ENCODE measurements around the gene UBXN10. TPM values are rescaled to one million over a fixed set of nuclear protein-coding genes. Genes with fewer than 3 reads are reported as not detected.
"Not testable (repeated sequence)": the region's sequence is repeated elsewhere in the genome, so short reads cannot be mapped to it uniquely, and the experiment has no call there.

The UBXN10 gene
- total and polyA plus RNA-seq, 9 donors = 0.20 to 28.0 (median 1.5) TPM

GRCh38 chr1:20216574-20216973 is 30.7 kb downstream of the UBXN10 start:
- no peak for TF ChIP-seq EP300 (IDR thresholded peaks at IDR 0.05)
- TF ChIP-seq POLR2A (IDR thresholded peaks at IDR 0.05) = no peak
- TF ChIP-seq, protein P1, sequence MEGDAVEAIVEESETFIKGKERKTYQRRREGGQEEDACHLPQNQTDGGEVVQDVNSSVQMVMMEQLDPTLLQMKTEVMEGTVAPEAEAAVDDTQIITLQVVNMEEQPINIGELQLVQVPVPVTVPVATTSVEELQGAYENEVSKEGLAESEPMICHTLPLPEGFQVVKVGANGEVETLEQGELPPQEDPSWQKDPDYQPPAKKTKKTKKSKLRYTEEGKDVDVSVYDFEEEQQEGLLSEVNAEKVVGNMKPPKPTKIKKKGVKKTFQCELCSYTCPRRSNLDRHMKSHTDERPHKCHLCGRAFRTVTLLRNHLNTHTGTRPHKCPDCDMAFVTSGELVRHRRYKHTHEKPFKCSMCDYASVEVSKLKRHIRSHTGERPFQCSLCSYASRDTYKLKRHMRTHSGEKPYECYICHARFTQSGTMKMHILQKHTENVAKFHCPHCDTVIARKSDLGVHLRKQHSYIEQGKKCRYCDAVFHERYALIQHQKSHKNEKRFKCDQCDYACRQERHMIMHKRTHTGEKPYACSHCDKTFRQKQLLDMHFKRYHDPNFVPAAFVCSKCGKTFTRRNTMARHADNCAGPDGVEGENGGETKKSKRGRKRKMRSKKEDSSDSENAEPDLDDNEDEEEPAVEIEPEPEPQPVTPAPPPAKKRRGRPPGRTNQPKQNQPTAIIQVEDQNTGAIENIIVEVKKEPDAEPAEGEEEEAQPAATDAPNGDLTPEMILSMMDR (IDR thresholded peaks at IDR 0.05) = no peak
- Histone ChIP-seq H3K4me3 (no peak overlapping the region), H3K27me3 (no peaks in the 10 kb centered on the region), H3K4me1 (ENCODE audit: insufficient read depth) (peaks cover 7% of the 10 kb centered on the region), H3K27ac (no peak overlapping the region), H3K36me3 (no peaks in the 10 kb centered on the region), H3K9me3 (no peaks in the 10 kb centered on the region)
- no peak for DNase-seq
- intact Hi-C loops (cut with DNase I) = loop anchor here in 1 of 4 donors (10.0 kb wide), 1 partner anchor 278 kb away; no protein-coding TSS in a partner anchor
- 82 to 94% (median 93%) methylated on average over 1 of the region's 1 CpG for WGBS, 3 donors

GRCh38 chr1:20219053-20219452 is 33.2 kb downstream of the UBXN10 start:
- 87 to 94% (median 92%) methylated on average over 6 of the region's 6 CpGs for whole genome bisulfite sequencing, 3 donors
- DNase-seq; H3K4me3 ChIP-seq; H3K27ac ChIP-seq; H3K4me1 ChIP-seq (ENCODE audit: insufficient read depth); H3K27me3 ChIP-seq; H3K36me3 ChIP-seq; H3K9me3 ChIP-seq: not testable (repeated sequence)
- intact Hi-C loops (cut with DNase I) = loop anchor here in 1 of 4 donors (10.0 kb wide), 1 partner anchor 276 kb away; no protein-coding TSS in a partner anchor

DNA sequence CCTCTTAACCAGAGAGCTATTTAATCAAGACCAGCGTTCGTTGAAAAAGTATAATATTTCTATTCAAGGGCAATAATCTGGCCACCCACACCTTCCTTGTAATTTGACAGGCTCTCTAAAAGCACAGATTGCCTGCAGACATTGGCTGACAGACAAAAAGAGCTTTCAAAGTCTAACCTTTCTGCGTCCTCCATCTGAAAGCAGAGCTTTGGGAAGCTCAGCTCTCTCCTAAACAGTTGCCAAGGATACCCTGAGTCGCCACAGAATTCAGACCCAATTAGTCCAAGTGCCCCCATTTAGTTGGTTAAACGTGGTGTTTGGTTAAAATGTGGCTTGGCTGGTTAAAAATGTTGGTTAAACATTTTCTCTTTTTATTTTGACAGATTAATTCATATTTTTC is 34.1 kb downstream of the UBXN10 start:
- no peaks in the 10 kb centered on the region for H3K27me3 ChIP-seq
- TF ChIP-seq, protein P1 (IDR thresholded peaks at IDR 0.05) = no peak
- no peak for TF ChIP-seq EP300 (IDR thresholded peaks at IDR 0.05)
- H3K4me3 ChIP-seq = no peak overlapping the region
- 26 to 48% (median 28%) methylated on average over 5 of the region's 5 CpGs for WGBS, 3 donors
- H3K27ac ChIP-seq = no peak overlapping the region
- H3K9me3 ChIP-seq = no peaks in the 10 kb centered on the region
- intact Hi-C loops (cut with DNase I) = no loop called here
- no peak for DNase-seq
- no peaks in the 10 kb centered on the region for H3K4me1 ChIP-seq (ENCODE audit: insufficient read depth)
- no peaks in the 10 kb centered on the region for H3K36me3 ChIP-seq

- Histone ChIP-seq H3K27ac (no peak overlapping the region), H3K9me3 (no peaks in the 10 kb centered on the region), H3K36me3 (no peaks in the 10 kb centered on the region), H3K4me1 (ENCODE audit: insufficient read depth) (no peaks in the 10 kb centered on the region), H3K27me3 (no peaks in the 10 kb centered on the region), H3K4me3 (no peak overlapping the region)
- no peak for DNase-seq
- TF ChIP-seq POLR2A (IDR thresholded peaks at IDR 0.05) (no peak), EP300 (IDR thresholded peaks at IDR 0.05) (no peak)
- TF ChIP-seq, protein P1 (IDR thresholded peaks at IDR 0.05) = no peak
- intact Hi-C loops (cut with DNase I) = no loop called here
- 93 to 98% (median 97%) methylated on average over 2 of the region's 2 CpGs for WGBS, 3 donors
Measured at GRCh38 chr1:20223106-20223505, 37.2 kb downstream of the UBXN10 start.

GRCh38 chr1:20223551-20224419 is 37.9 kb downstream of the UBXN10 start:
- intact Hi-C loops (cut with DNase I) = no loop called here

More at GRCh38 chr1:20223551-20224419, 37.9 kb downstream of the UBXN10 start:
- no peak overlapping the region for H3K27ac ChIP-seq
- H3K9me3 ChIP-seq = no peaks in the 10 kb centered on the region
- 25 to 30% (median 28%) methylated on average over 18 of the region's 18 CpGs for WGBS, 3 donors
- no peak overlapping the region for H3K4me3 ChIP-seq
- TF ChIP-seq, protein P1 (IDR thresholded peaks at IDR 0.05) = no peak
- TF ChIP-seq POLR2A (IDR thresholded peaks at IDR 0.05) (no peak), EP300 (IDR thresholded peaks at IDR 0.05) (no peak)
- no peak for DNase-seq
- H3K36me3 ChIP-seq = no peaks in the 10 kb centered on the region
- no peaks in the 10 kb centered on the region for H3K27me3 ChIP-seq
- no peaks in the 10 kb centered on the region for H3K4me1 ChIP-seq (ENCODE audit: insufficient read depth)
